ENCODE data around the gene FKBP14. TPM values are rescaled to one million over a fixed set of nuclear protein-coding genes. Genes with fewer than 3 reads are reported as not detected.

FKBP14 gene, protein sequence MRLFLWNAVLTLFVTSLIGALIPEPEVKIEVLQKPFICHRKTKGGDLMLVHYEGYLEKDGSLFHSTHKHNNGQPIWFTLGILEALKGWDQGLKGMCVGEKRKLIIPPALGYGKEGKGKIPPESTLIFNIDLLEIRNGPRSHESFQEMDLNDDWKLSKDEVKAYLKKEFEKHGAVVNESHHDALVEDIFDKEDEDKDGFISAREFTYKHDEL
- total RNA-seq (2014; rRNA removed; shearing (Covaris generic)): 36.3 and 40.8 TPM in 2 replicates
- 16.1 and 22.3 TPM in 2 replicates for polyA plus RNA-seq (2014; cell fraction: nucleus; rRNA removed)

- peak; percentile 98 for DNase-seq (ENCODE audit: extremely low read depth, low read depth)
These were observed at the start of gene FKBP14 for GRCh38 chr7:30026229-30027064. FKBP14 (minus strand) TSS chr7:30026702; CDS start chr7:30026508, 194 bp downstream.

DNA sequence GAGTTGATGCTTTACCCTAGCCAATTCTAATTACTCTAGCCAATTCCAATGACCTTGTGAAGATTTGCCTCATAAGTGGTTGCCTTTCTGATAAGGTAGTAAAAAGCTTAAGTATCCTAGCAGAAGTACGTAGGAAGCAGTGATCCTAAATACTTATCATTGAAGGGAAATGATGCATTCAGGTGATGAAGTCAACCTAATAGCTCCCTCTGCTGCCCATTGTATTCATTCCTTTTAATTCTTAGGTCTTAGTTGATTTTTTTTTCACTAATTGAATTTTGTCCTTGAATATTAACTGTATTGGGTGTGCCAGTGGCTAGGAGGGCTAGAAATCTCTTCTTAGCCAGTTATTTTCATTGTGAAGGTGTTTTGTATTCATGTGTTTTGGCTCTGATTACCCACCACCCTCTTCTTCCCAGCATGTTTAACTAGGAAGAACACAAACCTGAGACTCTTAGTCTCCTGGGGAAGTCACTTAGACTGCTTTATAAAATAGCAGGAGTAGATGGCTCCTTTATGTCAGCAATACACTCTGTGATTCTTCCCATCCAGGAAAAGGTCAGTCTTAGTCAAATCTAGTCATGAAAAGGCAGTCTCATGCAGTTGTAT is 48.0 kb upstream of the FKBP14 start:
- peak; percentile 31 for DNase-seq (ENCODE audit: extremely low read depth, low read depth)

DNA sequence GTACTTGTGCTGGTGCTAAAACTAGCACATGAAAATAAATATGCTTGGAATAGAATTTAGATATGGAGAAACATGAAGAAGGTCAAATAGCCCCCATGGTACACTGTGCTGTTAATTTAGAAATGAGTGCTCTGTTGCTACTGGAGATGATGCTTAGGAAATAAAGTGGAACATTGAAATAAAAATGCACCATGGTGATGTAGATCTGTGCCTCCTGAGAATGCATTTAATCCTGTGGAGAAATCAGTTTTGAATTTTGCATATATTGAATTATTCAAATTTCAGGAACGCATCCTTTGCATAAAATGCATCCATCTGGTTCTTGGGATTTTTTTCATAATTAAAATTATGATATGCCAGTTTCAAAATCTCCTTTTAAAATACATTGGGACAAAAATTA is 46.2 kb upstream of the FKBP14 start:
- no peak for DNase-seq (ENCODE audit: extremely low read depth, low read depth)

DNA sequence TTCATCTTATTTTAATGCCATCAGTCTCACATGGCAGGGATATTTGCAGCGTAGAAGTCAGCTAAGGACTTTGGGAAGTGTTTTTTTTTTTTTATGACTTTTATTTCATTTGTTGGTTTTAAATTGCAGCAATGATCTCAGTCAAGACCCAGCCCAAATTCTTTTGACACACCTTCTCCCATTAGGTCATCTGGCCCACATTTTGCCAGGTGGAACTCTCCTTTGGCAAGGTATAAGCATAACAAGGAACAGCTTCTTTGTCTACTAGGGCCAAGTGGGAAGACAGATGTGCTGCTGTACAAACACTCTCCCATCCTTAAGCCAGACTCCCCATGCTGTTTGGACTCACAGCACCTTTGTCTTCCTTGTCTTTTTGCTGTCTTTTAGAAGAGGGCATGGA is 43.5 kb upstream of the FKBP14 start:
- no peak for DNase-seq (ENCODE audit: extremely low read depth, low read depth)

DNA sequence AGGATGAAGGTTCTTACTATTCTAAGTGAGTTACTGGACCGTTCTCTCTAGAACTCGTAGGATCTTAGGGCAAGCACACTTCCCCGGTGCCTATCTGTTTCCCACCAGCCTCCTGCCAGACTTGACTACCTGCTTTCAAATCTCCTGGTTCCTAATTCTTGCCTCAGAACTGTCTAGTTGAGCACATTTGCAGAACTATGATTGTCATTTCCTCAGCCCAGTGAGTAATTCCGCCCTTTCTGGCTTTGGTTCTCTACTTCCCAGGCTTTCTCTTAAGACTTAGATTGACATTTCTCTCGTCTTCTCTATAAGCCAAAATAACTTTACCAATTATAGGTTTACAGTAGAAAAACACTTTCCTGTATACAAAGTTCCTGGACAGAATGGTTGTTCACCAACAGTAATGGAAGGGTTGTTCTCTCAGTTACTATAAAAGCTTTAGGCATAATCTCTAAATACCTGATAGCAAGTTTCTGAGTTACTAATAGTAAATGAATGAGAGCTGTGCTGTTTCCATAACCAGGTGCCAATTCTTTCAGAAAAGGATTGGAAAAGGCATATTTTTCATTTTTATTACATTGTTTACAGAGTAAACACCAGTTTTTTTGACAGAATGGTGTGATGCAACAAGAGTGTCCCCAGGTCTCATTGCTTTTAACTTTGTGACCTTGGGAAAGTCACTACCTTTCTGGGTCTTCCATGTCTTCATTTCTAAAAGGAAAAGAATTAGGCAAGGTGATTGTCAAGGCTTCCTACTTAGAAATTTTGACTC is 42.8 kb upstream of the FKBP14 start:
- DNase-seq (ENCODE audit: extremely low read depth, low read depth): no peak

DNA sequence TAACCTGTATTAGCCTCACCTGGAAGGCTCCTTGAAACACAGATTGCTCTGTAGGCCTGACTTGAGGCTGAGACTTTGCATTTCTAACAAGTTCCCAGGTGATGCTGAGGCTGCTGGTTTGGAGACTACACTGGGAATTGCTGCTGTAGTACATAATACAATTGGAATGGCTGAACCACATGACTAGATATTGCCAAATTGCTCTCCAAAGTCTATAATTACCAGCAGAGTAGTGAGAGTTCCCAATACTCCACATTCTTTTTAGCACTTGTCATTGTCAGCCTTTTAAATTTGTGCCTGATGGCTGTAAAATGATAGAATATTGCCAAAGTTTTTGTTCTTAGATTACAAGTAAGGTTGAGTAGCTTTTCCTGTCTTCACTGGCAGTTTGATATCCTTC is 41.6 kb upstream of the FKBP14 start:
- DNase-seq (ENCODE audit: extremely low read depth, low read depth): no peak

GRCh38 chr7:30066687-30067086 is 40.2 kb upstream of the FKBP14 start:
- DNase-seq (ENCODE audit: extremely low read depth, low read depth): no peak

DNA sequence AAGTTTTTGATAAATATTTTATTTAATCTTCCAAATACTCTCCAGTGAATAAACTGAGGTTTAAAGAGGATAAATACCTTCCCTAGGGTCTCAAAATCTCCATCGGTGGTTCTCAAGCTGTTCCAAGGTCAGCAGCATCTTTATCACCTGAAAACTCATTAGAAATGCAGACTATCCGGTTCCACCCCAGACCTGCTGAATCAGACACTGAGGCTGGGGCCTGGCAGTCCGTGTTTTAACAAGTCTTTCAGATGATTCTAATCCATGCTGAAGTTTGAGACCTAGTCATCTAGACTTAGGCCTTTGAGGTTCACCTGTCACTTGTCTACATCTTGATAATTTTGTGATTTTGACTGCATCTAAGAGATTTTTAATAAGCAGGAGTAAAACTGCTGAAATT is 39.2 kb upstream of the FKBP14 start:
- no peak for DNase-seq (ENCODE audit: extremely low read depth, low read depth)

DNA sequence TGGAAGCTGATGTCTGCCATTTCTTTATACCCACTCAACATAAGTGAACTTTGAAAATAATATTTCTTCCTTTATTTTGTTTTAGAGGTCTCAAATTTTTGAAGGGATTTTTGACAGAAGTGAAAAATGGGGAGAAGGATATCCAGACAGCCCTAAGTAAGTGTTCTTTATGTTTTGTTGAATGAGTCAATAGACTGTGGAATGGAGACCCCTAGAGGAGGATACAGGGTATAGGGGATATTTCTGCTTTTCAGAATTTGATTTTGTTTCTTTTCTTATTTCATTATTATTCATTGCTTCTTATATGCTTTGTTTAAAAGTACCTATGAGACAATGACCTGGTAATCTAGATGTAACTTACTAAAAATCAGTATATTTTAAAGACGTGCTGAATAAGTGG is 36.1 kb upstream of the FKBP14 start:
- DNase-seq (ENCODE audit: extremely low read depth, low read depth): peak; percentile 20

GRCh38 chr7:30061786-30062185 is 35.3 kb upstream of the FKBP14 start:
- peak; percentile 19 for DNase-seq (ENCODE audit: extremely low read depth, low read depth)

DNA sequence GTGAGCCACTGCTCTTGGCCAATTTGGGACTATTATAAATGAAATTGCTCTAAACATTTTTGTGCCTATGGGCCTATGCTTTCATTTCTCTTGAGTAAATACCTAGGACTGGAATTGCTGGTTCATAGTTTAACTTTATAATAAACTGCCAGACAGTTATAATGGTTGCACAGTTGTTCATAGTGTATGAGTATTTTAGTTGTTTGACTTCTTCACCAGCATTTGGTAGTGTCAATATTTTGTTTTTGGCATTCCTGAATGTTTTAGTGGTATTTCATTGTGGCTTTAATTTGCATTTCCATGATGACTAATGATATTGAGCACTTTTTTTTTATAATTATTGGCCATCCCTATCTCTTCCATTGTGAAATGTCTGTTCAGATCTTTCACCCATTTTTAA is 31.2 kb upstream of the FKBP14 start:
- no peak for DNase-seq (ENCODE audit: extremely low read depth, low read depth)

DNA sequence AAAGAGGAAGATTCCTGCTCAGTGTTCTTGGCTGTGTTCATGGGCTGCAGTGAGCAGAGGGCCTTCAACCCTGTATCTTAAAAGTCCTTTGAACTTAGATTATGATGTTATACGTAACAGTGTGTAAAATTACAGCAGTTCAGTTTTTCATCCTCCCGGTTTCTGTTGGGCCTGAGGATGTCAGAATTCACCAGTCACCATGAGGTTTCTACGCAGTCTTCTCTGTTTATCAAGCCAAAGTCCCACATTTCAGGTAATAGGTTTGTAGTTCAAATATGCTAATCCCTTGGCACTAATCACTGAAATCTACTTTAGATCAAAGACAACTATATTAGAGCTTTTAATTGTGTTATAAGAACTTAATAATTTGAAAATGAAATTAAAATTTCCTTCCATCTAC is 26.6 kb upstream of the FKBP14 start:
- DNase-seq (ENCODE audit: extremely low read depth, low read depth): no peak

DNA sequence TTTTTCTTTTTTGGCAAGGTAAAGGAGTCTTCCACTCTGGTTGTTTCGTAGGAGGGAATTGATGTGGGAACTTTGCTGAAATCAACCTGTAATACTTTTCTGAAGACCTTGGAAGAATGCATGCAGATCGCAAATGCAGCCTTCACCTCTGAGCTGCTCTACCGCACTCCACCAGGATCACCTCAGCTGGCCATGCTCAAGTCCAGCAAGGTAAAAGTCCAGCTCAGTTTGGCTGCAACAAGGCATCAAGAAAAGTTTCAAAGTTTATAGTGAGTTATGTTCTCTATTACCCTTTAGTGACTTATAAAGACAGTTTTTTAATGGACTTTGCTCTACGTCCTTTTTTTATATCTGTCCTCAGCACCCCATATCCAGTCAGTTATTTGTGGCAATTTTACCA is 22.7 kb upstream of the FKBP14 start:
- DNase-seq (ENCODE audit: extremely low read depth, low read depth): no peak

DNA sequence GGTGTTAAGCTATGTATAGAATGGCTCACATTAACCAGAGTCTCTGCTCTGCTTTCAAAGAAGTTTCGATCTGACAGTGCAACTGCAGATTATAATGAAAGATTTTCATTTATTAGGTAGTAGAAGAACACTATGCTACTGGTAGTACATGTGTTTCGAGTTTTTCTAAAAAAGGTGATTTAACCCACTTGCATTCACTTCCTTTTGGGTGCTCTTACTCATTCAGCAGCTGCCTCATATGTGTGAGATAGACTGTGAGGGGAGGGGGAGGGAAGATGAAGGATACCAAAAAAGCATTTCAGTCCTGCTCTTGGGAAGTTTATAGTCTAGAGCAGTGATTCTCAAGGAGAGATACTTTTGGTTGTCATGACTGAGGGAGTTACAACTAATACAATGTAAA is 22.1 kb upstream of the FKBP14 start:
- DNase-seq (ENCODE audit: extremely low read depth, low read depth): no peak

- DNase-seq (ENCODE audit: extremely low read depth, low read depth): no peak
These were observed 20.6 kb upstream of the FKBP14 start for GRCh38 chr7:30047124-30047523.

GRCh38 chr7:30046127-30046770 is 19.7 kb upstream of the FKBP14 start:
- no peak for DNase-seq (ENCODE audit: extremely low read depth, low read depth)

DNA sequence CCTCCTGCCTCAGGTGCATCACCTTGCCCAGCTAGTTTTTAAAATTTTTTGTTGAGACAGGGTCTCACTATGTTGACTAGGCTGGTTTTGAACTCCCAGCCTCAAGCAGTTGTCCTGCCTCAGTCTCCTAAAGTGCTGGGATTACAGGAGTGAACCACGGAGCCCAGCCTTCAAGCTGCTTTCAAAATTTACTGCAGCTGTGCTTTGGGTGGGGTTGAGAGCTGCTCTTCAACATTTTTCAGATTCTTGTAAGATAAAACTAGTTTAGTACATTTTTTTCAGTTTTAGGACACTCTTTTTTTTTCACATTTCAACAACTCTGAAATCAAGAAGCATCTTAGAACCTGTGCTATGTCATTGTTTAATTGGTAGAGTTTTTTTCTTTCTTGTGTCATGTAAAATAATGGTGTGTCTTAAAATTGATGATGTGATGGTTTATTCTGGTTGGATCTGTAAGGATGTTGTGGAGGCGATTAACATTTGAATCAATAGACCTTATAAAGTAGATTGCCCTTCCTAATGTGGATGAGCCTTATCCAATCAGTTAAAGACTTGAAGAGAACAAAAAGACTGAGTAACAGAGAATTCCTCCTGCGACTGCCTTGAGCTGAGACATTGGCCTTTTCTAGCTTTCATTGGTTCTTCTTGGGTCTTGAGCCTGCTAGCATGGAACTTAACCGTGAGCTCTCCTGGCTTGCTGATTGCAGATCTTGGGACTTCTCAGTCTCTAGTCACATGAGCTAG is 15.2 kb upstream of the FKBP14 start:
- no peak for DNase-seq (ENCODE audit: extremely low read depth, low read depth)

DNA sequence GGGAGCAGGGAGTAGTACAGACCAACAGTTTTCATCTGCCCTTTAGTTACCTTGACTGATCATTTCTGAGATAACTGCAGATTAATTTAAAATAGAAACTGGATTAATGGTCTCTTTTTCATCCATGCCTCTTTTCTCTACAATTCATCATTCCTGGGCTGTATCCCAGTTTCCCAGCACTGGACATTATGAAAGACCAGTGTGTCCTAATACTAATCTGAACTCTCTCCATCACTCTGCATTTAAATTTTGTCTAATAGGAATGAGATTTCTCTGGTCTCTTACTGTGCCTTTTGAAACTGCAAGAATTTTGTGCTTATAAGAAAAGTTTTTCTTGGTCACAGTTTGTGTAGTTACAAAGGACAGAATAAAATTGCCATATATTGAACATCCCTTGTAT is 14.4 kb upstream of the FKBP14 start:
- no peak for DNase-seq (ENCODE audit: extremely low read depth, low read depth)

DNA sequence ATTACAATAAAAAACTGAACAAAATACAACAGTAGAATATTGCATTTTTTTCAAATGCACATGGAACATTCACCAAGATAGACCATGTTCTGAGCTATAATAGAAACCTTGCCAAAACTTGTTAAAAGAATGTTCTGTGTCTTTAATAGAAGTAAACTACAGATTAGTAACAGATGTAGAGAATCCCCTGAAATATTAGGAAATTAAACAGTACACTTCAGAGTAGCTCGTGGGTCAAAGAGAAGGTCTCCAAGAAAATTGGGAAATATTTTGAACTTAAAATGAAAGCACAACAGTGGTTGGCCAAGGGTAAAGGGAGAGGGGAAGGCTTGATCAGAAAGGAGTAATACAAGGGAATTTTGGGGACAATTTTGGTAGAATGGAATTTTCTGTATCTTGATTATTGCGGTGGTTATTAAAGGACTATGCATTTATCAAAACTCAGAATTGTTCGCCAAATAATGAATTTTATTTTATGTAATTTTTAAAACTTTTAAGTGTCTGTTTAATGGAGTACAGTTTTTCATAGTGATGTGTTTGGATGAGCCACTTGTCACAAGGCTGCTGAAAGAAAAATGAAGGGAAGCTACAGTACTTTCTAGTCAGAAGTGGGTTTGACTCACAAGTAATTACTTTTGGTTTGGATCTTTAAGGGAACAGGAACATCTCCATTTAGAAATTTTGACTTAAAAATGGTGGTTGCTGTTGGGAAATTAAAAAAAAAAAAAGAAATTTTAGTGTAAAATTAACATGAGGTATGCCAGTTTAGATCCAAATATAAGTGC is 11.9 kb upstream of the FKBP14 start:
- DNase-seq (ENCODE audit: extremely low read depth, low read depth): no peak

Measured in NCI-H460 (cell line).